Ishikawa (cell line): Measurements from ENCODE around the gene VASN.

Source experiments
- EP300 ChIP-seq: IDR thresholded peaks from 2 replicates; pipeline ENCODE4 v1.6.1; 2012; ENCODE audit warnings: borderline replicate concordance
- MAX ChIP-seq: IDR thresholded peaks from 2 replicates; pipeline ENCODE4 v1.6.1; 2012
- NFIC ChIP-seq: IDR thresholded peaks from 2 replicates; pipeline ENCODE4 v1.6.1; 2012
- YY1 ChIP-seq: IDR thresholded peaks from 2 replicates; pipeline ENCODE4 v1.6.1; 2012; ENCODE audit warnings: low read depth
- ZBTB7A ChIP-seq: IDR thresholded peaks from 2 replicates; pipeline ENCODE4 v1.6.1; 2012; ENCODE audit warnings: low read depth

GRCh38 chr16:4399001-4399730 is 27.5 kb downstream of the VASN start:
- TF ChIP-seq NFIC (no peak), EP300 (no peak), MAX (no peak), ZBTB7A (no peak), YY1 (no peak)
